HG03565 (cell line): ENCODE measurements around the gene SH2B2.

Source experiments
- ATAC-seq: cut with Tn5 transposase; IDR thresholded peaks from one replicate; pipeline ENCODE4 v1.9.1; 2021; ENCODE audit warnings: mild to moderate bottlenecking, moderate library complexity; ENCODE audit not compliant: unreplicated experiment

Gene SH2B2

DNA sequence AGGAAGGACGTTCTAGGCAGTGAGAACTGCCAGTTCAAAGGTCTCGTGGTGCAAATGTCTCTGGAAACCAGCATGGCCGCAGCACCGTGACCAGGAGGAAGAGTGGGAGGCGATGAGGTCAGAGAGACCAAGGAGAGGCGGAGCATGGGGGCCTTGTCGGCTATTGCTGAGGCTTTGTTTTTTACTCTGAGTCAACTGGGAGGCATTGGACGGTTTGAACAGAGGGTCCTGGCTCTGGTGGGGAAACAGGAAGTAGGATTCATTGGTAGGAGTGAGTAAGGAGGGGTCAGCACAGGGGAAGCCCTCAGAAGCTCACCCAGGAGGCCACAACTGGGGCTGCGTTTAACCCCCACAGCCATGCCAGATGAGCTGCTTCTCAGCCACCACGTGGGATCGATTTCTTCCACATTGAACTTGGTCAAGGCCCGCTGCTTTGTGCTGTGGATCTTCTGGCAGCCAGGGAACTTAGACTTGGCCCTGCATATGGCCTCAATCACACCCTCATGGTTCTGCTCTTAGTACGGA, 22.2 kb upstream of the SH2B2 start:
- ATAC-seq: no peak

DNA sequence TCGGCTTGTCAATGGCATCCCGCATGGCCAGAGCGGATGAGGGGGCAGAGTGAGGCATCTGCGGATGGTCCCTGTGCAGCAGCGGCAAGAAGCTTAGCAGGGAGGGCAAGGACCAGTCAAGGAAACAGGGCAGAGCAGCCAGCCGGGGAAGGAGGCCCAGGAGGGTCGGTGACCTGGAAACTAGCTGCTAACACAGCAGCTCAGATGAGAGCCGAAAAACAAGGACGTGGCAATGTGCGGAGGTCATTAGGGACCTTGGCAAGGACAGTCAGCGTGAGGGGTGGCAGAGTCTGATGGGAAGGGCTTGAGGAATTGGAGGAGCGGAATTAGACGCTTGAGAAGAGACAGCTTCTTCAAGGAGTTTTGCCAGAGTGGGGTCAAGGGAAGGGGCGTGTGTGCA, 20.1 kb upstream of the SH2B2 start:
- no peak for ATAC-seq

- no peak for ATAC-seq
Observed at GRCh38 chr7:102268635-102269034, 18.0 kb upstream of the SH2B2 start.

- ATAC-seq: no peak
Observed at GRCh38 chr7:102270178-102270887, 16.3 kb upstream of the SH2B2 start.

- ATAC-seq: no peak
Observed at GRCh38 chr7:102271158-102271798, 15.4 kb upstream of the SH2B2 start.

DNA sequence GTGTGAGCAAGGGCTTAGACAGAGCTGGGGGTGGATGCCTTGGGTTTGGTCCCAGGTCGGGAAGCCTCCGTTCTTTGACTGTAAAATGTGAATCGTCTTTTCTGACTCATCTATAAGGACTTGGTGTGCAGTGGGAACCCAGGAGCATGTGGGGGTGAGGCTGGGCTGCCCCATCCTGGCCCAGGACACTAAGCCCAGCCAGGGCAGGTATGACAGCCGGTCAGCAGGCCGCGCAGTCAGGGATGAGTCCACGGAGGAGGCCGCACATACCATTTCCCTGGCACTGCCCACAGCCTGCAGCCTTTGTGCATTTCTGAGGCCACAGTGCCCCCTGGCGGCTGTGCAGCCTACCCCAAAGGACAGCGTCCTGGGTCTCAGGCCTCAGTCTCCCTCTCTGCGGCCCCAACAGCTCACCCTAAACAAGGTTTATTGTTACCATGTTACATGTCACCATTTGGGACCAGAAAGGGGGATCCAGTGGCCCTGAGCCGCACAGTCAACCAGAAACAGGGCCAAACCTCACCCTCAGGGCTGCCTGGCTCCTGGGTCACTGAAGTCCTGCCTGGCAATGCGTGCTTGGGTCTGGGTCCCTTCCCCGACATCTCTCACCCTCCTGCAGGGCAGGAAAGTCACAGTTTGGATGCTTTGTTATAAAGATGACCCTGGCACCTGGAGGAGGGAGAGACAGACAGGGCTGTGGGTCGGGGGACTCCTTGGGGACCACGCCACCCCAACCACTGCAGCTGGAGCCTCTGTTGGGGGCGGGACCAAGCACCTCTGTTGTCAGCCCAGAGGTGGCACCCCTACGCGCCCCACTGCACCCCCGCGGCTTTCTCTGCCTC, 14.4 kb upstream of the SH2B2 start:
- no peak for ATAC-seq

- ATAC-seq: no peak
Observed at GRCh38 chr7:102272917-102273748, 13.5 kb upstream of the SH2B2 start.

DNA sequence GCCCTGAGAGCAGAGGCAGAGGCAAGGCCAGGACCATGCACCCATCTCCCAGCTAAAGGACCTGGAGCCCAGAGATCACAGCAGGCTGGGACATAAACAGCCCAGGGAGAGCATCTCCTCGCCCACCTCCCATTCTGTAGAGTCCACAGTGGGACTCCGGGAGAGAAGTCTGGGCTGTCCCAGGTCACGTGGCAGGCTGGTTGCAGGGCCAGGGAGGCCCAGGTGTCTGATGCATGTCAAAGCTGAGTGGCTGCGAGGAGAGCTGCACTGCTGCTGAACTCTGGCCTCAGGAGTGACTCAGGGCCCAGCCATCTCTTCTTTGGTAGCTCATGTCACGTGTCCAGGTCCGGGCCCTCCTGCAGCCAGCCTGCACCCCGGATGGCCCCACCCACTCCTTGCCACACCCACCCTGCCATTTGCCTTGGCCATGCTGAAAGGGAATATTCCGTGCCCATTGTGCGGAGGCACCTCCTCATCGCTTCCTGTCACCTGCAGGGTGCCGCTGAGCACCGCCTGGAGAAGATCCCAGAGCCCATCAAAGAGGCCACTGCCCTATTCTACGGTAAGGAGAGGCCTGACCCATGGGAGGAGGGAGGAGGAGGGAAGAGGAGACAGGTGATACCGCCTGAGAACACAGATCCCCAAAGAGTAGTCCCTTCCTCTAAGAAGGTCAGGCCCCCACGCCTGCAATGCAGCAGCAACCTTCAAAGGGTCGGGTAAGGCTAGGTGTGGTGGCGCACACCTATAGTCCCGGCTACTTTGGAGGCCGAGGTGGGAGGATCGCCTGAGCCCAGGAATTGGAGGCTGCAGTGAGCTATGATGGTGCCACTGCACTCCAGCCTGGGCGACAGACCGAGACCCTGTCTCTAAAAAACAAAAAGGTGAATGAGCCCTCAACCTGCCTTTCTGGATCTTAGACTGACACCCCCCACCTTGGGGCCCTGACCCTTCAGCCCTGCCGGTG, 12.6 kb upstream of the SH2B2 start:
- no peak for ATAC-seq

GRCh38 chr7:102275123-102275703, 11.5 kb upstream of the SH2B2 start:
- no peak for ATAC-seq

DNA sequence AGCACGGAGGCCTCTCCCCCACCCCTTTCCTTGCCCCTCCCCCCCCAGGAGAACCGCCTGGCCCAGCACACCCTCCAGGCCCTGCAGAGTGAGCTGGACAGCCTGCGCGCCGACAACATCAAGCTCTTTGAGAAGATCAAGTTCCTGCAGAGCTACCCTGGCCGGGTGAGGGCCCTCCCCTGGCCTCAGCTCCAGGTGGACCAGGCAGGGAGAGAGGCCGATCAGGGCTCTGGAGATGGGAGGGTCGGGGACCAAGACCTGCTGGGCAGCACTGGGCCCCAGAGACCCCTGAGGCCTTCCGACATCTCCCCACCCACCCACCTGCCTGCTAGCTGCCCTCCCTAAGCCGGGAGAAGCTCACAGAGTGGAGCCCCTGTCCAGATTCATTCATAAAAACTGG, 8.8 kb upstream of the SH2B2 start:
- no peak for ATAC-seq

GRCh38 chr7:102279537-102280400, 6.9 kb upstream of the SH2B2 start:
- no peak for ATAC-seq

DNA sequence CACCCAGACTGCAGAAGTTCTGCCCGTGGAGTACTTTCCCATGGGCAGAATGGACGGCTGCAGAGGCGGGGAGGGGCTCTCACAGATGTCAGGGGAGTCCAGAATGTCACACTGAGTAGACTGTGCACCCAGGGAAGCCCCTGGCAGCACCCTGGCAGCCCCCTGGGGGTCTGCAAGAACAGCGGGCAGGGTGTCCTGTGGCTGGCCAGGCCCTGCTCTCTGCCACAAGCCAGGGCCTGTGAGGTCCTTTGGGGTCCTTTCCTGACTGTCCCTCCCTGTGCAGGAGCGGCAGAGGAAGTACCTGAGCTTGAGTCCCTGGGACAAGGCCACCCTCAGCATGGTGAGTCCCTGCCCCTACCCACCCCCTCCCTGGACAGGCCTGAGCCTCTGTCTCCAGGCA, 6.1 kb upstream of the SH2B2 start:
- no peak for ATAC-seq

DNA sequence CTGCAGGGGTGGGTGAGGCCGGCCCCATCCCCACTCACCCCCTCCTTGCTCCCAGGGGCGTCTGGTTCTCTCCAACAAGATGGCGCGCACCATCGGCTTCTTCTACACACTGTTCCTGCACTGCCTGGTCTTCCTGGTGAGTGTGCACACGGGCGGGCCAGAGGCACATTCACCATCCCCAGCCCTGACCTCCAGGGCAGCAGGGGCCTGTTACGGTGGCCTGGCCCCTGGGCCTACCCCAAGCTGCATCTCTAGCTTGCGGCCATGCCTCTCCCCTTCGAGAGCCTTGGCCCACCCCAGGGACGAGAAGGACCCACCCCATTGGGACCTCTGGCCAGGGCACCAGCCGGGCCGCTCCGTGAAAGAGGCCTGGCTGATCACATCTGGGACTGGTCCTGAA, 4.9 kb upstream of the SH2B2 start:
- ATAC-seq: no peak

- no peak for ATAC-seq
Observed at GRCh38 chr7:102282465-102283362, 4.0 kb upstream of the SH2B2 start.

GRCh38 chr7:102283477-102284189, 3.0 kb upstream of the SH2B2 start:
- no peak for ATAC-seq

DNA sequence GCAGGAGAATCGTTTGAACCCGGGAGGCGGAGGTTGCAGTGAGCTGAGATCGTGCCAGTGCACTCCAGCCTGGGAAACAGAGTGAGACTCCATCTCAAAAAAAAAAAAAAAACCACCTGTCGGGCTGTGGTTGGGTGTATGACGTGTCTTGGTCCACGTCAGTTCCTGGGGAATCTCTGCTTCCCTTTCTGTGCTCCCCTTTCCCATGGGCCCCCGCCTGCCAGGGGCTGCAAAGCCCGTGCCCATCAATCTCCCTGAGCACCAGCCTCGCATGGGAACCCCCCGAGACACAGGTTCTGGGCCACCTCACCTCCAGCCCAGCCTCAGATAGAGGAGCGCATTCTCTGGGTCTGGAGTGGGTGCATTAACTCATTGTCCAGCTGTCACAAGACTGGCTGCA, 2.3 kb upstream of the SH2B2 start:
- no peak for ATAC-seq
